NCI-H526 (cell line): ENCODE measurements around the gene ARID1B.
"Not testable (repeated sequence)": the region's sequence is repeated elsewhere in the genome, so short reads cannot be mapped to it uniquely, and the experiment has no call there.

Experiments
- DNase-seq, 2 experiments: peaks; one replicate each; lab custom pipeline; 2025; lab: John Stamatoyannopoulos, UW

Gene ARID1B

GRCh38 chr6:157021993-157022740, 245.0 kb downstream of the ARID1B start:
- peak; percentile 53 to 91 for DNase-seq

DNA sequence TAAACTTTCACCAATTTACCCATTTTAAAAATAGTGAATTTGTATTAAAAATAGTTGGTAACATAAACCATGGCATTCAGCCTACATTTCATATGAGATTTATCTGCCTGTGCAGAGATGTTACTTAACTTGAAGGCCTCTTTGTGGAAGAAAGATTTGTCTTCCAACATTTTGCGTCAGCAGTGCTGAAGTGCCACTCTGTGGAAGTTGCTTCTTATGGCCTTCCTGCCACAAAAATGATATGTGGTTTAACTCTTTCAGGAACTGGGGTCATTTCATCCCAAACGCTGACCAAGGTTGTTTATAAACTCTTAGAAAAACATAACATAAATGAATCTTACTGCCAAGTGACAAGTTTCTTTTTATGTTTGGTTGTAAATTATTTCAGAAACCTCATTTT, 246.8 kb downstream of the ARID1B start:
- DNase-seq: no peak

DNA sequence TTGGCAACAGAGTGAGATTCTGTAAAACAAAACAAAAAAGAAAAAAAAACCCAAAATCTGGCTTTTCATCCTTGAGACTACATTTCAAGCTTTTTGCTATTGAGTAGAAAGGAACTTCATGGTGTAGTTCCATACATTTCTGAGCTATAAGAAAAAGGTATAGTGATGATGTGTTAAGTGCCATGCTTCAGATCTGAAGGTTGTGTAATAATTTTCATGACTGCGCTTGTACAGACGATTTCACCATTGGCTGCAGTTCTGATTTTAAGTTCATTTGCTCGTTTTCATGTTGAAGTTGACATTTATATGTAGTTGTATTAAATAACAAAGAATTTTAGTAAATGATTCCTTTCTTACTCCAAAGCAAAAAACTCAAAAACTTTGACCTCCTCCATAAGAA, 247.6 kb downstream of the ARID1B start:
- no peak for DNase-seq

- DNase-seq: no peak
Measured at GRCh38 chr6:157025437-157025836, 248.3 kb downstream of the ARID1B start.

- DNase-seq: no peak
Measured at GRCh38 chr6:157029980-157030690, 253.0 kb downstream of the ARID1B start.

DNA sequence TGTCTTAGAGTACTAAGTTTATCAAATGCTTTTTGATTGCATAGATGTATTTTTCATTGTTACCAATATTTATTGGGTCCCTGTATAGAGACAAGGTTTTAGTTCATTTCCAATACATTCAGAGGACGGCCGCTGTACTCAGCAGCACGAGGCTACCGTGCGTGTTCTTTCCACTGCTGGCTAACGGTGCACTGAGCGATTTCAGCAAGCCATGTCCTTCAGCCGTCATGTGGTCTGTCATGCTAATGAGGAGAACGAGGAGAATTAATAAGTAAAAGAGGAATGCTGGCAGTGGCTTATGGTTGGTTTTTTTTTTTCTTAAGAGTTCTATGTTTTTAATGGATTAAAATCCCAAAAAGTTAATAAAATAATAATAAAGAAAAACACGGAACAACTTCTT, 253.6 kb downstream of the ARID1B start:
- DNase-seq: no peak

GRCh38 chr6:157032923-157033322, 255.7 kb downstream of the ARID1B start:
- DNase-seq: no peak

DNA sequence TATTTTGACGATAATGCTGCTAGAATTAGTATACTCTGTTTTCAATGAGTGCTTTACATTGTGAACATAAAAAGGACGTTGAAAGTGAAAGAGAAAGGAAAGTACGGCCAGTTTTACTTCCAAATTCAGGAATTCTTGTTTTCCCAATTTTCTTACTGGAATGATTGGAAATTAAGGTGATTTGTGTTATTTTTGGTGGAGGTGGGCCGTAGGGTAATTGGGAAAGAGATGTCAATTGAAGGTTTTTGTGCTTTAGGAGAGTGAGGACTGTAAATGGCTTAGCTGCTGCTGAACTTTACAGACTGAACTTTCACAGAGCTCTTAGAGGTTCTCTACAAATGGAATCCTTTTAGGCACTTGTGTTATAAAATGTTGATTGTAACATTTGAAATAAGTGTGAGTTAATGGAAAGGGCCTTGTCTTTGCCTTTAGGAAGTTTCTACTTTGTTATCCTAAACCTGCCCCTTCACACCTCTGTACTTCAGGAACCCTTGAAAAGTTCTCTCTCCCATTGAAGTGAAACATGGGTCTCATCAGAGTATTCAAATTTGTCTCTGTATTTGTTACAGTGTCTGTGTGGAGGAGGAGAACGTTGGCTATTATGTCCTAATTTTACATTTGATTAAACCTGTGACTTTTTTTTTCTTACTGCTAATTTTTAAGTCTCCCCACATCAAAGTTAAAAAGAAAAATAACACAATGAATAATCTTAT, 256.4 kb downstream of the ARID1B start:
- DNase-seq: peak in 1 of 2 experiments; percentile 31

DNA sequence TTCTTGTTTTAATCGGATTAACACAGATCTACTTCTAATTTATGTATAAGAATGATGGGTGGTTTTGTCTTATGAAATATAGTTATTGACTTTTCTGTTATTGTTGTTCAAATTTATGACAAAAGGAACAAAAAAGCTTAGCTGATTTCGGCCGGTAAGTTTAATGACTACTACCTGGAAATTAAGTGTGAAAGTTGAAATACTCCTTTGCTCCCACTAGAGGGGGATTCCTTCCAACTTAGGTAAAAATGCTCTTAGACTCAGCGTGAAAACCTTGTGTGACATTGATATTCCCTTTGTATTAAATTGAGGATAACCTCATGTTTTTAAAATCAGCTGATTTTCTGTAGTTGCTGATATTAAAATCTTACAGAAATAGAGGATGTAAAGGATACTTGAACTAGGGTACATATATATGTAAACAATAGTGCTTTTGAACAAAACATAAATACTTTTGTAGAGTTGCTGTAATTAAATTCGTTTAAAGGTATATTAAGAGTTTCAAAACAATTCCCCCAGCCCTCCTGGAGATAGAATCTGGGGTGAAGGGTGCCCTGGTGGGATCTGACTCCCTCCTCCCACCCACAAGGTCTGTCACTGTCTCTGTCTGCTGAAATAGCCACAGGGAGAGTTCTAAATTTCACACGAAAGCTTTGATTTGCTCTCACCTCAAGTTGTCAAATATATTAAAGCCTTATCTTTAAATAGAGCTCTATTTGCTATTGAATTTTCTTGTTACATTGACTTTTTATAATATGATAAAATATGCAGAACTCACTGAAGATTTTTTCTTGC, 257.5 kb downstream of the ARID1B start:
- peak; percentile 35 to 71 for DNase-seq

GRCh38 chr6:157035546-157035945, 258.4 kb downstream of the ARID1B start:
- no peak for DNase-seq

- DNase-seq: no peak
Measured at GRCh38 chr6:157036245-157036711, 259.1 kb downstream of the ARID1B start.

DNA sequence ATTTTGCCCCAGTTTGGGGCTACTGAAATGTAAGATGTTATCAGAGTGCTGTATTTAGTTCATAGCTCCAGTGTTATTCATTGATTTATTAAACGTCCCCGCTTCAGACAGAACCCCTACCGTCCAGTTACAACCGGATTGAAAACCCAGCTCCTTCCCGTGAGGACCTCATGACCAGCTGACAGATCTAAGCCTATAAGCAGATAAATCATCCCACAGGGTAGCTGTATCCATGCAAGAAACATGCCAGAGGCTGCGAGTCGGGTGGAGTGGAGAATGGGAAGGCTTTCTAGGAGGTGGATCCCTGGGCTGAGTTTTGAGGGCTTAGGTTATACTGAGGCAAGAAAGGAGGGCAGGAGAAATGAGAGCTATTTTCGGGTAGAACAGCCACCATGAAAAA, 260.0 kb downstream of the ARID1B start:
- DNase-seq: no peak

DNA sequence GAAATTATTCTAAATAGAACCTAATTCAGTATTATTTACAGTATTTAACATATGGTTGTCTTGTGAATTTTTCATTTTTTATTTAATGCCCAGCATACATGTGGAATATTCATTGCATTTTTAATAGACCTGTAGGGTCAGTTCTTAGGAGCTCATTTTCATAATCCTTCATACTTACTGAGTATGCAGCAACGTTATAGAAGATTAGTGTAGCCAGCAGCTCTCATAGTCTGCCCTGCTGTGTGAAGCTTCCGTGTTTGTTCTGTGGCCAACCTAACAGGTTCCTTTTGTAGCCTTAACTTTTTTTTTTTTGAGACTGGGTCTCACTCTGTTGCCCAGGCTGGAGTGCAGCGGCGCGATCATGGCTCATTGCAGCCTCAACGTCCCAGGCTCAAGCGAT, 261.4 kb downstream of the ARID1B start:
- peak in 1 of 2 experiments; percentile 31 for DNase-seq

DNA sequence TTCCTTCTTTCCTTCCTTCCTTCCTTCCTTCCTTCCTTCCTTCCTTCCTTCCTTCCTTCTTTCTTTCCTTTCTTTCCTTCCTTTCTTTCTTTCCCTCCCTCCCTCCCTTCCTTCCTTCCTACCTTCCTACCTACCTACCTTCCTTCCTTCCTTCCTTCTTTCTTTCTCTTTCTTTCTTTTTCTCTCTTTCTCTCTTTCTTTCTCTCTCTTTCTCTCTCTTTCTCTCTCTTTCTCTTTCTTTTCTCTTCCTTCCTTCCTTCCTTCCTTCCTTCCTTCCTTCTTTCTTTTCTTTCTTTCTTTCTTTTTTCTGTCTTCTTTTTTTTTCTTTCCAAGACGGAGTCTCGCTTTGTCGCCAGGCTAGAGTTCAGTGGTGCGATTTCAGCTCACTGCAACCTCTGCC, 262.5 kb downstream of the ARID1B start:
- not testable (repeated sequence) for DNase-seq

DNA sequence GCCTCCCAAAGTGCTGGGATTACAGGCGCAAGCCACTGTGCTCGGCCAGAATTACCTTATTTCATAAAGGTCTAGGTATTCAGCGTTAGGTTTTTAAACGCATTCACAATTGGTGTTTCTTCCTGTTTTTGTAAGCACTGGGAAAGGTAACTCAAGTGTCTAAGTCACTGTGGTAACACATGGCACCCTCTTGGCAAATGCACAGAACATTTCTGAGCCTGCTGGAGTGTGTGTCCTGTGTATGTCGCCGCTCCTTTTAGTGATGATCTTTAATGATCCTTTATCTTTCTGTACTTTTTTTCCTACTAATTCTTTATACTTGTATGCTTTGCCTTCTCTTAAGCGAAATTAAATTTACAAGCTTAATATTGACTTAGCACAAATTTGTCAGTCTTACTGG, 263.0 kb downstream of the ARID1B start:
- DNase-seq: no peak

DNA sequence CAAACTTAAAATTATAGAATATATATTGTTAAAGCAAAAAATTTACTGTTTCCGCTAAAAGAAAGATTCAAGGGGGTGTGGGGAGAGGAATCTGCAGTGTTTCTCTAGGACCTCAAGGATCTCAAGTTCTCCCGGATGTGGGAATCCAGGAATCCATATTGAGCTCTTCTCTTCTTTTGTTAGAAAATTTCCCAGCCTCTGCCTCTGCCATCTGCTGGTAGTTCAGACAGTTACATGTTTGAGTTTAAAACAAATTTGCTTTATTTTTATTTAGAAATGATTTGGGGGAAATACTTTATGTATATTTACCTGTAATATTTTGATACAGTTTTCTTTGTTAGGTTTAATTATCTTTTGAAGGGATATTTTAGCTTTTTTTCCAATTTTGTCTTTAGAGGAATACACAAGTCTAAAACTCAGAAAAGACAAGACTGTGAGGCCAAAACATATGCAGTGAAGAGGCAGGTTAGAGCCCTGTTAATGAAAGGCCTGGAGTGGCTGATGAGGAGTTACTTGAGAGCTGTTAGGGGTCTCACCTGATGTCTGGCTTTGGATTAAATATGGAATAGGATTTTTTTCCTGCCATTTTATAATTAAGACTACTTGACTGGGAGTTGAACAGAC, 268.8 kb downstream of the ARID1B start:
- peak in 1 of 2 experiments; percentile 58 for DNase-seq

DNA sequence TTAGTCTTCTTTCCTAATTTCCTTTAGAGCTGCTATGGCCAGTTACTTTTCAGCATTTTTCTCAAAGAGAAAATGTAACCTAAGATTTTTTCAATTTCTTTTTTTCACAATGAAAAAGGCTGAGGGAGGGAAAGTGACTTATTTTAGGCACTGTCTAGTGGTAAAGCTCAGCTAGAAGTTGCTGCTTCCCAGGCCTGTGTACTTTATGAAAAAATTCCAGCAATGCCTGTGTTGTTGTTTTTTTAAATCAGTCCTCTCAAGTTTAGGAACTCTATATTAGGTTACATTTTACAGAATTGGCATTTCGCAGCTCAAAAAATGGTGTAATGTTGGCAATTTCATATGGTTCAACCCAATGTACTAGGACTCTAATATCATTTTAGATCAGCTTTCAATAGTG, 269.6 kb downstream of the ARID1B start:
- no peak for DNase-seq

GRCh38 chr6:157047328-157047727, 270.1 kb downstream of the ARID1B start:
- DNase-seq: no peak

DNA sequence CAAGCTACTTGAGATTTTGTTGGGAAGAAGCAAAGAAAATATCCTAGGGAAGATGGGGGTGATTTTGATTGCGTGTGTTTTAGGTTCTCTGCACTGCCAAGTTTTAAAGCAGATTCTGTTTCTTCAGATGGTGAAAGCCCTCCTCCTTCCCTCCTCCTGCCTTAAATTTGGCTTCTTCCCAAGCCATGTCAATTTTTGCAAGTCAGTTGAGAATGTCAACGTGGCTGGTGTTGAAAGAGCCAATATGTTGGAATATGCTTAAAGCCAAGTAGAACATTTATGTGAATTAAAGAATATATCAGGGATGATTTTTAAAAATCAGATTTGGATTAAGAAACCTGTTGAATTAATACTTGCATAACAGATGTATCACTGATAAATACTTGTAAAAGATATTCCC, 270.8 kb downstream of the ARID1B start:
- DNase-seq: no peak

GRCh38 chr6:157049133-157049532, 272.0 kb downstream of the ARID1B start:
- DNase-seq: no peak

GRCh38 chr6:157050537-157051265, 273.5 kb downstream of the ARID1B start:
- no peak for DNase-seq
